Activated gamma-delta T cell (primary cell): ENCODE results near the gene TEX2.

ENCODE experiments used
- DNase-seq: peaks from one replicate; lab custom pipeline; 2025; lab: John Stamatoyannopoulos, UW
- total RNA-seq, 2 donors: gene quantifications; one replicate each; lab custom pipeline; 2026; lab: John Stamatoyannopoulos, UW

Gene TEX2
- 30.4 to 33.1 reads per million in 2 donors for total RNA-seq

- peak; percentile 77 for DNase-seq
Observed at GRCh38 chr17:64263000-64263766, at the start of gene TEX2. TSS of gene TEX2 (minus strand) at chr17:64263260. CDS start at chr17:64214217, 49,043 bp downstream.

- DNase-seq = no peak
Observed at GRCh38 chr17:64309710-64310109, 46.6 kb upstream of the TEX2 start.

GRCh38 chr17:64309021-64309420 lies 46.0 kb upstream of the TEX2 start:
- DNase-seq = no peak

- DNase-seq = no peak
Observed at GRCh38 chr17:64306850-64307463, 43.9 kb upstream of the TEX2 start.

- no peak for DNase-seq
Observed at GRCh38 chr17:64304551-64304950, 41.5 kb upstream of the TEX2 start.

GRCh38 chr17:64300699-64300965 lies 37.6 kb upstream of the TEX2 start:
- DNase-seq = no peak

GRCh38 chr17:64297467-64298088 lies 34.5 kb upstream of the TEX2 start:
- DNase-seq = no peak

- no peak for DNase-seq
Observed at GRCh38 chr17:64296246-64296645, 33.2 kb upstream of the TEX2 start.

GRCh38 chr17:64295146-64295545 lies 32.1 kb upstream of the TEX2 start:
- no peak for DNase-seq

- no peak for DNase-seq
Observed at GRCh38 chr17:64291268-64291851, 28.3 kb upstream of the TEX2 start.

- DNase-seq = no peak
Observed at GRCh38 chr17:64289741-64290141, 26.7 kb upstream of the TEX2 start.

GRCh38 chr17:64282753-64283080 lies 19.7 kb upstream of the TEX2 start:
- no peak for DNase-seq

GRCh38 chr17:64281962-64282752 lies 19.1 kb upstream of the TEX2 start:
- no peak for DNase-seq

- DNase-seq = no peak
Observed at GRCh38 chr17:64278614-64279013, 15.6 kb upstream of the TEX2 start.

- no peak for DNase-seq
Observed at GRCh38 chr17:64277831-64278562, 14.9 kb upstream of the TEX2 start.

- no peak for DNase-seq
Observed at GRCh38 chr17:64276961-64277505, 14.0 kb upstream of the TEX2 start.

GRCh38 chr17:64275016-64275415 lies 12.0 kb upstream of the TEX2 start:
- no peak for DNase-seq

- no peak for DNase-seq
Observed at GRCh38 chr17:64273006-64273405, 9.9 kb upstream of the TEX2 start.

- no peak for DNase-seq
Observed at GRCh38 chr17:64270885-64271284, 7.8 kb upstream of the TEX2 start.

GRCh38 chr17:64269687-64270649 lies 6.9 kb upstream of the TEX2 start:
- DNase-seq = no peak
